HG03565 (cell line): ENCODE measurements around the gene LSM14B.
"Not testable (repeated sequence)": the region's sequence is repeated elsewhere in the genome, so short reads cannot be mapped to it uniquely, and the experiment has no call there.

Experiments
- ATAC-seq: cut with Tn5 transposase; IDR thresholded peaks from one replicate; pipeline ENCODE4 v1.9.1; 2021; ENCODE audit warnings: mild to moderate bottlenecking, moderate library complexity; ENCODE audit not compliant: unreplicated experiment

LSM14B gene

DNA sequence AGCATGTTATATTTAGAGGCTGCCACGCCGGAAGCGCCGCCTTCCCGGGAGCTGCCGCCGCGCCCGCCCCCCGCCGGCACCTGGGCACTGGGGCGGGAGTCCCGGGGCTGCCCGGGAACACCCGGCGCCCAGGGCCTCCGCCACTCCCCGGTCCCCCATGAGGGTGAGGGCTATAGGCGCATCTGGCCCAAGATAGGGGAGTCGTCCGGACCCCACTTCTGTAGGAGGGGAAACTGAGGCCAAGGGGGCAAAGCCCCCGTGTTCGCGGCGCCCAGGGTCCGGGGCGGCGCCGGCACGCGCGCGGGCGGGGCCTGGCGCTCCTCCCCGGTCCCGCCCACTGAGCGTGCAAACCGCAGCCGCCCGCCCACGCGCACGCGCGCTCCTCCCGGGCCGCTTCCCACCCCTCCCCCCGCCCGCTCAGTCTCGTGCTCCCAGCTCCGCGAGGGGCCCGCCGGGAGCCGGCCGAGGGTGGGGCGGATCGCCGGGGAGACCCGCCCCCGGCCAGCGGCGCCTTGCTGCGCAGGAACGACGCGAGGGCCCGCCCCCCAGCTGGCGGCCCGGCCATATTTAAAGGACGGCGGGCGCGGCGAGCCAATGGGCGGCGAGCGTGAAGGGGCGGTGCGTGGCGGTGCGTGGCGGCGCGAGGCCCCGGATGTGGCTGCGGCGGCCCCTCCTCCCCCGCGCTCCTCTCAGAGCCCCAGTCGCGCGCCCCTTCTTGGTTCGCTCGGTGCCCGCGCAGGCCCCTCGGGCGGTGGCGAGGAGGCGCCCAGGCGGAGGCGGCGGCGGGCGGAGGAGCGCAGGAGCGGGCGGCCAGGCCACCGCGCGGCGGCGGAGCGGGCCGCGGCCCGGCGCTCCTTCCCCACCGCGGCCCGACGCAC is at the start of gene LSM14B:
Gene LSM14B, plus strand, starts transcription at position 700 of the 878 bp plus-strand sequence. CDS start 192 bp downstream, outside the sequence.
- peak; percentile 74 for ATAC-seq

GRCh38 chr20:62073323-62073722 is 49.0 kb upstream of the LSM14B start:
- ATAC-seq: no peak

- ATAC-seq: no peak
These were observed 43.1 kb upstream of the LSM14B start for GRCh38 chr20:62079166-62079565.

DNA sequence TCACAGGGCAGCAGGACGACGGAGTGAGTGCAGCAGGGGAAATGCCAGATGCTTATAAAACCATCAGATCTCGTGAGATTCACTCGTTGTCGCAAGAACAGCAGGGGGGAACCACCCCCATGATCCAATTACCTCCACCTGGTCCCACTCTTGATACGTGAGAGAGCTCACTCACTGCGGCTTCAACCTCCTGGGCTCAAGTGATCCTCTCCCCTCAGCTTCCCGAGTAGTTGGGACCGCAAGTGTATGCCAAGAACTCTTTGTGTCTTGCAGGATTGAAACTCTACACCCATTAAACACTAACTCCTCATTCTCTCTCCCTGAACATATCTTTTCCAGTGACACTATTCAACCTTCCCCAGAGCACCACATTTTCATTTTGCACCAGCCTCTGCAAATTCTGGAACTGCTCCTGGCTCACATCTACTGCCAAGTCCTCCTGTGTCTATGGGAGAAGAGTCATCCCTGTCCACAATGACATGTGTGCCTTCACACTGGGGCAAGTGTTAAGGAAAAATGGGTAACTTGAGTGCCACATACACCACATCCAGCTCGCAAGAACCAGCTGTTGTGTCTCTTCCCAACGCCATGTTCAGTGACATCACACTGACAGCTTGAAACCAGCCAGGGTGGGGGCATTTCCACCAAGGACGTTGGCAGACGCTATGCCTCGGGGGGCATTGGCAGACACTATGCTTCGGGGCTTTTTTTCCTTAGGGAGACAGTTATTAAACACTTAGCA is 41.9 kb upstream of the LSM14B start:
- no peak for ATAC-seq

- no peak for ATAC-seq
These were observed 39.0 kb upstream of the LSM14B start for GRCh38 chr20:62083312-62083711.

- not testable (repeated sequence) for ATAC-seq
These were observed 38.1 kb upstream of the LSM14B start for GRCh38 chr20:62084224-62084623.

GRCh38 chr20:62085206-62085605 is 37.1 kb upstream of the LSM14B start:
- ATAC-seq: no peak

DNA sequence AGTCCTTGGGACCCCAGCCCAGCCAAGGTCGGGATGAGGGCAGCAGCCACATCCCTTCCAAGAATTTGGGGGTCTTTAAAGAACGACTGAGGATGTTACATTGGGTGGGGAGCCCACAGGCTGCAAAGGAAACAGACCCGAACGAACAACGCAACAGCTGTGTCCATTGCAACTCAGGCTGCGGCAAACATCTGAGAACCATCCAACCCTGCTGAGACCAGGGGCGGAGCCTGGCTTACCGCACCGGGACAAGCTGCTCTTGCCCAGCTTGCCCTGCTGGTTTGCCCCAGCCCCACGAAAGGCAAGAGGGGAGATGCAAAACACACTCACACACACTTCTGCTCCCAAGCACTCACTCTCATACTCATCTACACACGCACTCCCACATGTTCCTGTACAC is 35.0 kb upstream of the LSM14B start:
- no peak for ATAC-seq

- ATAC-seq: no peak
These were observed 34.6 kb upstream of the LSM14B start for GRCh38 chr20:62087632-62088031.

GRCh38 chr20:62088258-62089127 is 33.8 kb upstream of the LSM14B start:
- ATAC-seq: no peak

DNA sequence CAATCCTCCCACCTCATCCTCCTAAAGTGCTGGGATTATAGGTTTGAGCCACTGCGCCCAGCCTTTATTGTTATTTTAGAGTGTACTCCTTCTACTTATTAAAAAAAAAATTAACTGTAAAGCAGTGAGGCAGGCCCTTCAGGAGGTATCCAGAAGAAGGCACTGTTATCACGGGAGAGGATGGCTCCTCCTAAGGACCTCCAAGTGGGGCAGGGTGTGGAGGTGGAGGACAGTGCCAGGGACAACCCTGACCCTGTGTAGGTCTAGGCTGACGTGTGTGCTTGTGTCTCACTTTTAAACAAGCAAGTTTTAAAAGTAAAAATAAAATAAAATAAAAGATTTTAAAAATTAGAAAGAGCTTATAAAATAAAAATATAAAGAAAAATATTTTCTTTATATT is 32.9 kb upstream of the LSM14B start:
- no peak for ATAC-seq

DNA sequence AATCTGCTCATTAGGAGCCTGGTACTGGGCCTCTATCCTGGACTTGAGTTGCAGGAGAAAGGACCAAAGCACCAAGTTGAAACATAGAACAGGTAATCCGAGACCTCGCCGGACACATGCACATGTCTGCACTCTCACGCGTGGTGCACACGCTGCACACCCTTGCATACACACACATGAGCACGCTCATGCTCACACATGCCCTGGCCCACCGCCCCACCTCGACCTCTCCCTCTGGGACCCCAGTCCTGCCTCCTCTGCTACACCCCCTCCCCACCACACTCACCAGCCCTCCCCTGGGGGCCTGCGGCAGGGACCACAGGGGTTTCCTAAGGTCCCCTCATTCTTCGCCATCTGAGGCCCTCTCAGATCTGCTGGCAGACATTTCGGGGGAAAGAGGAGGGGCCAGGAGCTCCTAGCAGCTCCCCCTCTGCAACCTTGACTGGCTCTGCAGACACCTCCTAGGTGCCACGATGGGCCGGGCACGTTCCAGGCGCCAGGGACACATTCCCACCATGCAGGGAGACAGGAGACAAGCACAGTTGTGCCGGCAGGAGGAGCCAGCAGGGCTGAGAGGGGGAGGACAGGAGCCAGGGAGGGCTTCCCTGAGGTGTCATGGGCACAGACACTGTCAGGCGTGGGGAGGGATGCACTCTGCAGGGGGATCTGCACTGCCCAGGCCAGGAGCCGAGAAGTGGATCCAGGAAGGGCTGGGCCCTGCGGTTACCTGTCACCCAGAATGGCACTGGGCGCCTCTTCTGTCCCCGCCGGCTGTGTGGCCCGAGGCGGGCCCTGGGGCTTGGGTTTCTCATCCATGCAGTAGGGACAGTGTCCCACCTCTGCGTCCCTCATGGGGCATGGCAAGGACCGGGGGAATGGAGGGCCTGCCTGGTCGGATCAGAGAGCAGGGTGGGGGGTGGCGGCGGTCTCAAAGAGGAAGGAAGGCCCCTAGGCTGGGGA is 25.6 kb upstream of the LSM14B start:
- ATAC-seq: no peak

GRCh38 chr20:62097881-62098407 is 24.3 kb upstream of the LSM14B start:
- ATAC-seq: no peak

DNA sequence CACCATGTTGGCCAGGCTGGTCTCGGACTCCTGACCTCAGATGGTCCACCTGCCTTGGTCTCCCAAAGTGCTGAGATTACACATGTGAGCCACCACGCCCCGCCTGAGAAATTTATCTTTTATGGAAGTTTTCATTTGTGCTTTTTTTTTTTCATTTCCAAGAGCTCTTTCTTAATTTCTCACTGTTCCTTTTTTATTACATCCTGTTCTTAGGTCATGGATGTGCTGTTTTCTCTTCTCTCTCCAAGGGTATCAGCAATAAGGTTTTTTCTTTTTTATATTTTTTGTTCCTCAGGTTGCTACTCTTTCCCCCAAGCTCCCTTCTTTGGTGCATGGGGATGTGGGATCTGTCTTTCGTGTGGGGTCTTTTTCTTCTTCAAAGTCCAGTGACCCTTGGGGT is 21.2 kb upstream of the LSM14B start:
- no peak for ATAC-seq

- no peak for ATAC-seq
These were observed 18.6 kb upstream of the LSM14B start for GRCh38 chr20:62103508-62104233.

GRCh38 chr20:62104234-62104789 is 18.0 kb upstream of the LSM14B start:
- ATAC-seq: no peak

DNA sequence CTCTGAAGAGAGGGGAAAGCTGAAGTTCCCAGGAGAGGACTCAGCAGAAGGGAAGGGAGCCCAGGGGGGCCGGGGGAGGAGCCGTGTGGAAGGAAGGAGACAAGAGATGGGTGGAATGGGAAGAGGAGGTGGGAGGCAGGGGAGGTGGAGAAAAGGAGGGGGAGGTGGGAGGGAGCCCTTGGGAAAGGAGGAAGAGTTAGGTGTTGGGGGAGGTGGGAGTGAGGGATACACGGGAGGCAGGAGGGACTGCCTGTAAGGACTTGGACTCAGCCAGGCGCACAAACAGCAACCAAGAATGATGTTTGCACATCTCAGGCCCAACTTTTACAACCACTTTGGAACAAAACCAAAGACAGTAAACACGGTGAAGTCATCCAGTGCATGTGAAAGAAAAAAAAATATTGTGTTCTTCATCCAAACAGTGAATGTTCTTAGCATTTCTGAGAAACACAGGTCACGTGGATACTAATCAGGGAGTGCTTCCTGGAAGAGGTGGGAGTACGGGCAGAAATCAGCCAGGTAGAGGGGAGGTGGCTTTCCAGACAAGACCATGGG is 17.4 kb upstream of the LSM14B start:
- ATAC-seq: no peak

- no peak for ATAC-seq
These were observed 16.7 kb upstream of the LSM14B start for GRCh38 chr20:62105592-62105991.
